GM12874 (cell line): ENCODE results near the gene ENTPD5.

ENCODE experiments used
- TF ChIP-seq, protein P1 (sequence below): IDR thresholded peaks from 2 replicates; pipeline ENCODE4 v1.5.1; 2011; ENCODE audit warnings: low read depth, mild to moderate bottlenecking, control low read depth, low read length, moderate library complexity; ENCODE audit not compliant: insufficient read depth

Gene ENTPD5

DNA sequence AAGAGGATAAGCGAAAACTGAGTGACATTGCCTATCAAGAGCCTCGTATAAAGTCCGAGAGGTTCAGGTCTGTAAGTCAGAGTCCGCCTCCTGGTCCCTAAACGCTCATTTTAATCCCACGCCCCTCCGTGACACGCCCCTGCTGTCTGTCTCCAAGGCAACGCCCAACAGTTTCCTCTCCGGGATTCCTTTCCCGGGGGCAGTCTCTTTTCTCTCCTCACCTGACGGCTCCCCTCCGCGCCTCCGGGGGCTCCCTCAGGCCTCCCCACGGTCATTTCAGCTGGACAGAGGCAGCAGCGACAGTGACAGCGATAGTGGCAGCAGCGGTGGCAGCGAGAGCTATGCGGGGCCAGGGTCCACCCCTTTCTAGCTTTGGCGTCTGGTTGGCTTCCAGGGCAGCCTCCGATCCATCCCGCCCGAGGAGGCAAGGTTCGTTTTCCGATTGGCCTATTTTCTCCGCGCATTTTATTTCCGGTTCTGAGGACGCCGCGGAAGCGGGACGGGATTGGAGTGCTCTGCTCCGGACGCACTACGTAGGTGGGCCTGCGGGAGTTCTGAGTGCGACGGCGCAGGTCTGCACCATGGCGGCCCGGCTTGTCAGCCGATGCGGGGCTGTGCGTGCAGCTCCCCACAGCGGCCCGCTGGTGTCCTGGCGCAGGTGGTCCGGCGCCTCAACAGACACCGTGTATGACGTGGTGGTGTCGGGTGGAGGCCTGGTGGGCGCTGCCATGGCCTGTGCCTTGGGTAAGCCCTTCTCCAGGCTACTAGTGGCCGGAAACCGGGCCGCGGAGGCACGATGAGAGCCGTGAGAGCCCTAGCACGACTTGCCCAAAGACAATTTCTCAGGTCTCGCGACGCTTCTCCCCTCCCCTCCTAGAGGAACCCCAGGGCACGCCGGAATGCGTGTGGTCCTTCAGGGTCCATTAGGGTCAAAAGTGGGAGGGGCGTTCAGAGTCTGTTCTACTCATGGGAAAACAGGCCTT is 69.0 kb downstream of the ENTPD5 start, which contains the start of the genes COQ6 and FAM161B:
COQ6 (plus strand) TSS at position 551 of the 983 bp plus-strand sequence; CDS start at position 582, 31 bp downstream.
FAM161B (minus strand) TSS at position 343 of the 983 bp plus-strand sequence; CDS start at position 275, 68 bp downstream.
- TF ChIP-seq, protein P1, sequence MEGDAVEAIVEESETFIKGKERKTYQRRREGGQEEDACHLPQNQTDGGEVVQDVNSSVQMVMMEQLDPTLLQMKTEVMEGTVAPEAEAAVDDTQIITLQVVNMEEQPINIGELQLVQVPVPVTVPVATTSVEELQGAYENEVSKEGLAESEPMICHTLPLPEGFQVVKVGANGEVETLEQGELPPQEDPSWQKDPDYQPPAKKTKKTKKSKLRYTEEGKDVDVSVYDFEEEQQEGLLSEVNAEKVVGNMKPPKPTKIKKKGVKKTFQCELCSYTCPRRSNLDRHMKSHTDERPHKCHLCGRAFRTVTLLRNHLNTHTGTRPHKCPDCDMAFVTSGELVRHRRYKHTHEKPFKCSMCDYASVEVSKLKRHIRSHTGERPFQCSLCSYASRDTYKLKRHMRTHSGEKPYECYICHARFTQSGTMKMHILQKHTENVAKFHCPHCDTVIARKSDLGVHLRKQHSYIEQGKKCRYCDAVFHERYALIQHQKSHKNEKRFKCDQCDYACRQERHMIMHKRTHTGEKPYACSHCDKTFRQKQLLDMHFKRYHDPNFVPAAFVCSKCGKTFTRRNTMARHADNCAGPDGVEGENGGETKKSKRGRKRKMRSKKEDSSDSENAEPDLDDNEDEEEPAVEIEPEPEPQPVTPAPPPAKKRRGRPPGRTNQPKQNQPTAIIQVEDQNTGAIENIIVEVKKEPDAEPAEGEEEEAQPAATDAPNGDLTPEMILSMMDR: 0 out of 2 replicates have a peak, but pooled peaks have one; percentile 18

DNA sequence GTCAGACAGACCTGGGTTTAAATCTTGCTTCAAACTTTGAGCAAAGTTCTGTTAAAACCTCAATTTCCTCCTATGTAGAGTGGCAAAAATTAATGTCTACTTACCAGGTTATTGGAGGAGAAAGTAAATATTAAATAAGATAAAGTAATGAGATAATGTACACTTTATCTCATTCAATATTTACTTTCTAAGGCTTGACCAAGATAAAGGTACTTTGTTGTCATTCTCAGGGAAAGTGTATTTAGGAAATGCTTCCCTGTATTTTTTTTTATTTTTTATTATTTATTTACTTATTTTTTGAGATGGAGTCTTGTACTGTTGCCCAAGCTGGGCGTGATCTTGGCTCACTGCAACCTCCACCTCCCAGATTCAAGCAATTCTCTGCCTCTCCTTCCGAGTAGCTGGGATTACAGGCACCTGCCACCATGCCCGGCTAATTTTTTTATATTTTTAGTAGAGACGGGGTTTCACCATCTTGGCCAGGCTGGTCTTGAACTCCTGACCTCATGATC is 73.9 kb downstream of the ENTPD5 start:
- TF ChIP-seq, protein P1: no peak

DNA sequence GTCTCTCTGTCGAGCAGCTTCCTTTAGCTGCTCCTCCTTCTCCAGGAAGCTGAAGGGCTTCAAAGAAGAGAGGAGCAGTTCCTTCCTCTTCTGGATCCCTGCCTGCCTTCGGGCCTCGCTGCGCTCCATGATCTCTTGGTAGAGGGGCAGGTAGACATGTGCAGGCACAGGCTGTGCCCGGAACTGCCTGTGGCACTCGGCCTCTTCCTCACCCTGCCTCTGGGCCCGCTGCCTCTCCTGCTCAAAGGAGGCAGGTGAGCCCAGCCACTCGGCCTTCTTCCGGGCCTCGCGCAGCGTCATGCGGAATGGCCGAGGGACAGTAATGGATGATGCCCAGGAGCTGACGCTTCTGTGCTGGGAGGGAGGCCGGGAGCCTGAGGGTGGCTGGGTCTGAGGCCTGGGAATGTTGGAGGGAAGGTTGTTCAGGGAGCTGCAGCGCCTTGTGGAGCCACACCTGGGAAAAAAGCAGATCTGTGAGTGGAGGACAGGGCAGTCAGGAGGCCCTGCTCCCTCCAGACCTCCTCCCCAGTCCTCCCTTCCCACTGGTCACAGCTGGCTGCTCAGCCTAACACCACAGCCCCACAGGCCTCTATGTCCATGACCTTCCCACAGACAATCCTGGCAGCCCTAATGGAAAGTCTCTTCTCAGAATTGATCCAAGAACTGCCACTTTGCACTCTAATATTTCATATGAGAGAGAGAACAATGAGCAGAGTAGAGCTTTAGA is 74.5 kb downstream of the ENTPD5 start:
- TF ChIP-seq, protein P1: no peak

DNA sequence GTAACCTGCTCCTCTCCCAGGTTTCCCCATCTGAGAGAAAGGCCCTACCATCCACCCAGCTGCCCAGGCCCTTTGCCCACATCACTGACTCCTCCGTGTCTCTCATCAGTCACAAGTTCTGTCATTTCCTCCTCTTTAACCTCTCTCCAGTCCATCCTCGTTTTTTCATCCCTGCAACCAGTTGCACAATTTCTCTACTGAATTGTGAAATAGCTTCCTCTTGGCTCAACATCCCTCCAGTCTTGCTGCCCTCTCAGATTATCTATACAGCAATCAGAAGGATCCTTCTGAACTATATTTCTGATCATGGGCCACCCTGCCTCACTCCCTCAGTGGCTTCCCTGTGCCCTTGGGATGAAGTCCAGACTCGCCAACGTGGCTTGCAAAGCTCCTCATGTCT is 76.0 kb downstream of the ENTPD5 start:
- TF ChIP-seq, protein P1: no peak

DNA sequence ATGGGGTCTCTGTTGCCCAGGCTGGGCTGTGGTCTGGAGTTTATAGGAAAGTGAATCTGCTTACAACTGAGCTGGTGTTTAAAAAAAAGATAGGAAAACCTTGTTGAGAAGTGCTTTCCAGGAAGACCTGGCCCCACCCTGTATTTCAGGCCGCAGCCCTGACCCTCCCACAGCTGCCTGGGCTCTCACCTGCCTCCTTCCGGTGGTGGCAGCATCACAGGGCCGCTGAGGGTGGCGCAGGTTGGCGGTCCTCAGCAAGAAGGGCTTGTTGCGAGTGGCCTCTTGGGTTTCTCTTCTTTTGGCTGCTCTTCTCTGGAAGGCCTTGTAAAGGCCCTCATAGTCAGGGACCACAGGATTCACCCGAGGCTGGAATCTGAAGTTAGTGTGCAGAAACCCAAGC is 76.9 kb downstream of the ENTPD5 start:
- TF ChIP-seq, protein P1: no peak

DNA sequence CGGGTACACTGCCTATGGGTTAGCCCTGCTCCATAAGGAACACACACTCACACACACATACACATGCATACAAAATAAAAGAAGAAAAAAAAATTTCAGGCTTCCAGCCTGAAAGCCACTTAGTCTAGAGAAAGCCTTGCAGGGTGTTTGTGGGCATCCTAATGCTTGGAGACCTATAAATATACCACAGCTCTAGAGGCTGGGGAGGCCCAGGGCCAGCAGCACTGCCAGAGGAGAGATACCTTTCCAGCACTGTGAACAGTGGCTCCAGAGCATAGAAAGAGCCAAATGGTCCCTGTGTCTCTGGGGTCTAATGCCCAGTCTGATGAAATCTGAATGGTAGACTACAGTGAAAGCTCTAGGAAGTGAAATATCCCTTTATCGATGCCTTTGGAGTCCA is 82.1 kb downstream of the ENTPD5 start:
- TF ChIP-seq, protein P1: no peak

DNA sequence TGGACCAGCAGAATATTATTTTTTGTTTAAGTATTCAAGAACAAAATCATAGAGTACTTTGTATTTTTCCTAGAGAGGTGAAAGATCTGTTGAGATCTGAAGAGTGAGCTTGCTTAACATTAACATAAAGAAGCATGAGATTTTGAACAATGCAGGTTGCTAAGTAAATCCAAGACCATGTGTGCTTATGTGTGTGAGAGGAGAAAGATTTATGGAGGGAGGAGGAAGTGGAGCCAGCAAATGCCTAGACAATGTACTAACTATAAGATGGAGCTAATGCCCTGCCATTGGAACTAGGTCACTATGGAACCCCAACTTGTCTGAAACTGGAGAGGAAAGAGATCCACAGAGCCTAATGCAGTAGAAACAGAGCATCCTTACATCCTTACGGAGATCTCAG is 82.5 kb downstream of the ENTPD5 start:
- TF ChIP-seq, protein P1: no peak
